K562 (cell line): Measurements from ENCODE around the gene KDM5A. TPM values are rescaled to one million over a fixed set of nuclear protein-coding genes. Genes with fewer than 3 reads are reported as not detected.

Experiments used
- ATAC-seq: fragments of 200-7000 bp; cut with Tn5 transposase; 3 replicates; pipeline ENCODE4 v1.9.1; 2020; ENCODE audit warnings: moderate library complexity
- BruUV-seq: library from RNA; stranded (reverse); fragments of 400-500 nt; replicated peaks from 2 replicates; lab custom pipeline; 2021; lab: Mats Ljungman, UMichigan
- CTCF ChIA-PET: fragments of 300-600 bp; formaldehyde crosslinking; extraction: SDS; loops from one replicate; lab custom pipeline; 2021; ENCODE audit warnings: low intra/inter-chr PET ratio; lab: Yijun Ruan, JAX
- POLR2A ChIA-PET: fragments of 300-600, 350-650 bp; sonication (Branson Sonifier 250); formaldehyde crosslinking; extraction: SDS; loops from one replicate; lab custom pipeline; 2021; ENCODE audit warnings: antibody characterized with exemption, inconsistent platforms; lab: Yijun Ruan, JAX
- DNase-seq, 4 experiments: peaks; one replicate each; pipeline versions ENCODE4 v3.0.0 to v3.0.0-alpha.2; 2011 to 2018; ENCODE audit warnings: low spot score in 3 of 4, mixed read lengths in 3 of 4; ENCODE audit errors: extremely low read depth in 1 of 4
- FAIRE-seq: peaks from 2 replicates; lab custom pipeline; 2011; peaks lifted over from hg19 to GRCh38; lab: Jason Lieb, UNC
- H2AFZ ChIP-seq: 2 replicates; pipeline ENCODE4 v1.6.0; 2011; ENCODE audit warnings: low read depth, low read length, control low read depth, inconsistent platforms
- H3K27ac ChIP-seq: fragments of 200-600 bp; 3 replicates; pipeline ENCODE4 v1.8.0; 2011; ENCODE audit warnings: low read depth, mild to moderate bottlenecking, control low read depth, inconsistent platforms, low read length, moderate library complexity, mixed read lengths; ENCODE audit errors: extremely low read depth
- H3K27me3 ChIP-seq, 2 experiments: fragments of 300-600 bp in 1 of 2; 2 replicates in 1 of 2; 3 replicates in 1 of 2; pipeline versions ENCODE4 v1.6.0 to v1.8.0; 2011; ENCODE audit warnings: inconsistent platforms in 2 of 2, low read length in 2 of 2, mild to moderate bottlenecking in 1 of 2, mixed read lengths in 1 of 2, moderate library complexity in 1 of 2; ENCODE audit not compliant: control insufficient read depth in 2 of 2, insufficient read depth in 2 of 2
- H3K36me3 ChIP-seq: fragments of 300-600 bp; 3 replicates; pipeline ENCODE4 v1.8.0; 2011; ENCODE audit warnings: mild to moderate bottlenecking, low read length, inconsistent platforms; ENCODE audit not compliant: control insufficient read depth, insufficient read depth
- H3K4me1 ChIP-seq, 2 experiments: fragments of 200-600 bp in 1 of 2; replicated peaks in 1 of 2; 2 replicates in 1 of 2; 3 replicates in 1 of 2; pipeline versions ENCODE4 v1.5.1 to v1.8.0; 2011; ENCODE audit warnings: inconsistent platforms in 2 of 2, low read length in 2 of 2, mild to moderate bottlenecking in 1 of 2, mixed read lengths in 1 of 2, moderate library complexity in 1 of 2; ENCODE audit not compliant: control insufficient read depth in 2 of 2, insufficient read depth in 2 of 2
- H3K4me2 ChIP-seq: 2 replicates; pipeline ENCODE4 v1.6.1; 2011; ENCODE audit warnings: low read length, control low read depth, inconsistent platforms, mixed read lengths; ENCODE audit not compliant: insufficient read depth
- H3K4me3 ChIP-seq: fragments of 200-600 bp; sonication (generic), shearing (Covaris generic); 2 replicates; pipeline ENCODE4 v1.5.1; 2016; ENCODE audit warnings: control low read depth, inconsistent platforms
- H3K79me2 ChIP-seq: fragments of 200-600 bp; 3 replicates; pipeline ENCODE4 v1.8.0; 2011; ENCODE audit warnings: low read length, inconsistent platforms; ENCODE audit not compliant: control insufficient read depth, insufficient read depth
- H3K9ac ChIP-seq, 2 experiments: 2 replicates each; pipeline versions ENCODE4 v1.6.0 to v1.6.1; 2011; ENCODE audit warnings: low read depth in 2 of 2, low read length in 2 of 2, control low read depth in 1 of 2, inconsistent platforms in 1 of 2, mild to moderate bottlenecking in 1 of 2, mixed read lengths in 1 of 2; ENCODE audit not compliant: insufficient read depth in 1 of 2
- H3K9me1 ChIP-seq: one replicate; pipeline ENCODE4 v1.6.0; 2011; ENCODE audit warnings: inconsistent platforms, mild to moderate bottlenecking, low read length, moderate library complexity; ENCODE audit not compliant: control insufficient read depth, insufficient read depth
- H3K9me3 ChIP-seq: replicated peaks from 2 replicates; pipeline ENCODE4 v1.5.1; 2011; ENCODE audit warnings: low read depth, low read length, inconsistent platforms; ENCODE audit not compliant: control insufficient read depth, insufficient read depth
- H4K20me1 ChIP-seq: replicated peaks from 2 replicates; pipeline ENCODE4 v1.6.1; 2011; ENCODE audit warnings: low read length, inconsistent platforms, mixed read lengths; ENCODE audit not compliant: control insufficient read depth, insufficient read depth
- CCAR2 ChIP-seq: fragments of 200-400 bp; formaldehyde crosslinking; IDR thresholded peaks from 2 replicates; pipeline ENCODE4 v1.6.1; 2017; ENCODE audit warnings: mild to moderate bottlenecking, low read depth, low read length
- FOXA1 ChIP-seq: fragments of 450-650 bp; IDR thresholded peaks from 2 replicates; pipeline ENCODE4 v1.6.1; 2016; ENCODE audit warnings: mild to moderate bottlenecking, borderline replicate concordance
- JUND ChIP-seq, 2 experiments: IDR thresholded peaks; 2 replicates in 1 of 2; 3 replicates in 1 of 2; pipeline ENCODE4 v1.6.1; 2011; ENCODE audit warnings: borderline replicate concordance in 2 of 2, low read depth in 2 of 2, low read length in 2 of 2, improper control_type of control experiment in 1 of 2, missing biosample characterization in 1 of 2, missing genetic modification characterization in 1 of 2, missing genetic modification reagents in 1 of 2
- ZNF212 ChIP-seq: fragments of 450-650 bp; formaldehyde crosslinking; IDR thresholded peaks from 2 replicates; pipeline ENCODE4 v1.4.0; 2020; ENCODE audit warnings: mild to moderate bottlenecking
- ZNF263 ChIP-seq: sonication (generic); formaldehyde crosslinking; IDR thresholded peaks from 2 replicates; pipeline ENCODE4 v1.8.0; 2022; ENCODE audit warnings: mild to moderate bottlenecking, missing genetic modification reagents, borderline replicate concordance
- WGBS: fragments of 100-300 bp; shearing (Covaris generic); methylation state at CpG from one replicate; pipeline ENCODE4 v1.1.6; 2016; ENCODE audit warnings: low coverage, mixed read lengths; ENCODE audit not compliant: insufficient coverage; ENCODE audit errors: missing lambda C conversion rate; 5-methylcytosine and 5-hydroxymethylcytosine counted together
- in situ Hi-C: fragments of 300-500 bp; cut with MboI; formaldehyde crosslinking; loops from 4 replicates; pipeline ENCODE4 v1.15.0; 2018; ENCODE audit warnings: inconsistent platforms, mixed read lengths
- intact Hi-C: fragments of 100-400 bp; cut with micrococcal nuclease; formaldehyde crosslinking; loops from 2 replicates; pipeline ENCODE4 v1.14.2; 2022
- polyA plus RNA-seq, 8 experiments: library from polyadenylated mRNA; depleted of rRNA in 4 of 8; stranded (reverse) in 5 of 8; unstranded in 3 of 8; fragments of >200 nt; fragmentation: Nextera tagmentation in 2 of 8; fragmentation: Illumina TruSeq in 1 of 8; extraction: Ambion mirVana in 2 of 8; extraction: Trizol in 1 of 8; gene quantifications; 2 replicates each; pipeline versions ENCODE4 v1.2.1 to v1.2.3, GENCODE V29; 2011 to 2014; ENCODE audit warnings: inconsistent platforms in 1 of 8, missing spikeins in 1 of 8
- total RNA-seq, 7 experiments: library from RNA; depleted of rRNA in 6 of 7; stranded (reverse); fragments of >200 nt in 6 of 7; fragmentation: Illumina TruSeq in 2 of 7; extraction: Trizol in 2 of 7; gene quantifications; 2 replicates each; pipeline versions ENCODE4 v1.2.1 to v1.2.3, GENCODE V29; 2011 to 2021; ENCODE audit warnings: low replicate concordance in 1 of 7
- TF ChIP-seq, protein P1 (sequence below): fragments of 250-450 bp; sonication (Bioruptor Pico); IDR thresholded peaks from 2 replicates; pipeline ENCODE4 v1.4.0; 2020; ENCODE audit warnings: mild to moderate bottlenecking, moderate library complexity
- TF ChIP-seq, protein P2 (sequence below): fragments of 250-450 bp; sonication (Bioruptor Pico); IDR thresholded peaks from 2 replicates; pipeline ENCODE4 v1.5.0; 2020; ENCODE audit warnings: mild to moderate bottlenecking, borderline replicate concordance

Gene KDM5A
- total and polyA plus RNA-seq, 9 of the 15 experiments (the other 6 are each of a cell fraction or from before 2014, with no cell fraction given) = 5.5 to 35.1 (median 13.1) TPM

DNA sequence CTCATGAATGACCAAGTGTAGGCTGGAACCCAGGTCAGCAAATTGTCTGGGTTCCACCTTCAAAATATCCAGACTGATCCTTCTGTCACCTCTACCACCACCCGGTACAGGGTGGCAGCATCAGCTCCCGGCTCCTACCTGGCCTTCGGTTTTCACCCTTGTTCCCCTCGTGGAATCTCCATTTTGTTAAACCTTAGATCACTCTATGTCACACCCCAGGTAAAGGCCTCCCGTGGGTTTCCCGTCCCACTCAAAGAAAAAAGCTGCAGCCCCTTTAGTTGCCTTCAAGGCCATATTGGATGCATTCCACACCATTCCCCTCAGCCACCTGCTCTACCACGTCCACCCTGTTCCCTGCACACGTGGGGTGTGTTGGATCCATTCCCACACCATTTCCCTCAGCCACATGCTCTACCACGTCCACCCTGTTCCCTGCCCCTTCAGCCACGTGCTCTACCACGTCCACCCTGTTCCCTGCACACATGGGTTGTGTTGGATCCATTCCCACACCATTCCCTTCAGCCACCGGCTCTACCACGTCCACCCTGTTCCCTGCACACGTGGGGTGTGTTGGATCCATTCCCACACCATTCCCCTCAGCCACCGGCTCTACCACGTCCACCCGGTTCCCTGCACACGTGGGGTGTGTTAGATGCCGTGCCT, 150.3 kb downstream of the KDM5A start:
- ATAC-seq = no peak
- Histone ChIP-seq H2AFZ (no peak overlapping the region), H3K9me3 (0 out of 2 replicates have a peak, but pooled peaks cover 1% of the 10 kb centered on the region), H3K36me3 (no peaks in the 10 kb centered on the region), H3K4me3 (no peak overlapping the region), H3K9ac (no peak overlapping the region), H3K79me2 (no peaks in the 10 kb centered on the region), H4K20me1 (no peaks in the 10 kb centered on the region), H3K4me1 (no peaks in the 10 kb centered on the region; a peak in 1 of 5 replicates), H3K4me2 (no peak overlapping the region), H3K27ac (no peak overlapping the region), H3K27me3 (peaks cover 8 to 28% of the 10 kb centered on the region in 2 experiments; a peak in 4 of 5 replicates), H3K9me1 (no peaks in the 10 kb centered on the region)
- TF ChIP-seq FOXA1 (no peak), ZNF212 (CRISPR knock-in tag) (no peak)
- POLR2A ChIA-PET = no interaction called here
- CTCF ChIA-PET = no interaction called here
- in situ Hi-C loops = no loop called here
- intact Hi-C loops = no loop called here
- no peak for FAIRE-seq
- 2% methylated on average over 13 of the region's 19 CpGs for WGBS
- BruUV-seq = no TSS peak
- no peak for DNase-seq

DNA sequence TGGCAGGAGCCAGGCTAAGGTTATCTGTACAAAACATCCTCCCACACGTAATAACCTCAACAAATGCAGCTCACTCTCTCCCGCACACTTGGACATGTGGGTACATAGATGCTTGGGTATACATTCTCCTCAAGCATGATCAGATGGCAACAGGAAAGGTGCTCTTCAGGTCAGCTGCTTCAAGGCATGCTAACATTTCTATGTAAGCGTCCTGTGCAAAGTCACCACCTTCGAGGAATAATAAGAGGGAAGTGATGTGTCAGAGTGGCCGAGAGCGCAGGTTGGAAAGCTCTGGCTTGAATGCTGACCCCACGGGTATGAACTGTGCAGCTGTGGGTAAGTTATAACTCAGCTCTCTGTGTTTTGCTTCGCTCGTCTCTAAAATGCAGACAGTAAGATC, 151.0 kb downstream of the KDM5A start:
- in situ Hi-C loops (no loop called here), intact Hi-C loops (no loop called here)
- H3K27me3 ChIP-seq = peaks cover 8 to 33% of the 10 kb centered on the region in 2 experiments; a peak in 4 of 5 replicates
- DNase-seq (no peak), ATAC-seq (no peak), FAIRE-seq (no peak)
- WGBS = 1% methylated on average over 9 of the region's 9 CpGs
- H3K9ac ChIP-seq = no peak overlapping the region
- H2AFZ ChIP-seq = no peak overlapping the region
- H3K4me3 ChIP-seq = no peak overlapping the region
- no peak overlapping the region for H3K27ac ChIP-seq
- no peaks in the 10 kb centered on the region for H3K79me2 ChIP-seq
- no peaks in the 10 kb centered on the region; a peak in 1 of 5 replicates for H3K4me1 ChIP-seq
- H4K20me1 ChIP-seq = no peaks in the 10 kb centered on the region
- BruUV-seq = no TSS peak
- H3K9me1 ChIP-seq = no peaks in the 10 kb centered on the region
- CTCF ChIA-PET = no interaction called here
- no peaks in the 10 kb centered on the region for H3K36me3 ChIP-seq
- POLR2A ChIA-PET = no interaction called here
- H3K9me3 ChIP-seq = 0 out of 2 replicates have a peak, but pooled peaks cover 1% of the 10 kb centered on the region
- no peak overlapping the region for H3K4me2 ChIP-seq
- TF ChIP-seq, protein P1, sequence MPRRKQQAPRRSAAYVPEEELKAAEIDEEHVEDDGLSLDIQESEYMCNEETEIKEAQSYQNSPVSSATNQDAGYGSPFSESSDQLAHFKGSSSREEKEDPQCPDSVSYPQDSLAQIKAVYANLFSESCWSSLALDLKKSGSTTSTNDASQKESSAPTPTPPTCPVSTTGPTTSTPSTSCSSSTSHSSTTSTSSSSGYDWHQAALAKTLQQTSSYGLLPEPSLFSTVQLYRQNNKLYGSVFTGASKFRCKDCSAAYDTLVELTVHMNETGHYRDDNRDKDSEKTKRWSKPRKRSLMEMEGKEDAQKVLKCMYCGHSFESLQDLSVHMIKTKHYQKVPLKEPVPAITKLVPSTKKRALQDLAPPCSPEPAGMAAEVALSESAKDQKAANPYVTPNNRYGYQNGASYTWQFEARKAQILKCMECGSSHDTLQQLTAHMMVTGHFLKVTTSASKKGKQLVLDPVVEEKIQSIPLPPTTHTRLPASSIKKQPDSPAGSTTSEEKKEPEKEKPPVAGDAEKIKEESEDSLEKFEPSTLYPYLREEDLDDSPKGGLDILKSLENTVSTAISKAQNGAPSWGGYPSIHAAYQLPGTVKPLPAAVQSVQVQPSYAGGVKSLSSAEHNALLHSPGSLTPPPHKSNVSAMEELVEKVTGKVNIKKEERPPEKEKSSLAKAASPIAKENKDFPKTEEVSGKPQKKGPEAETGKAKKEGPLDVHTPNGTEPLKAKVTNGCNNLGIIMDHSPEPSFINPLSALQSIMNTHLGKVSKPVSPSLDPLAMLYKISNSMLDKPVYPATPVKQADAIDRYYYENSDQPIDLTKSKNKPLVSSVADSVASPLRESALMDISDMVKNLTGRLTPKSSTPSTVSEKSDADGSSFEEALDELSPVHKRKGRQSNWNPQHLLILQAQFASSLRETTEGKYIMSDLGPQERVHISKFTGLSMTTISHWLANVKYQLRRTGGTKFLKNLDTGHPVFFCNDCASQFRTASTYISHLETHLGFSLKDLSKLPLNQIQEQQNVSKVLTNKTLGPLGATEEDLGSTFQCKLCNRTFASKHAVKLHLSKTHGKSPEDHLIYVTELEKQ = no peak
- TF ChIP-seq ZNF263 (no peak), JUND (IDR thresholded peaks at IDR 0.05; ENCODE audit: borderline replicate concordance, low read depth, low read length) (no peak), JUND (tag; IDR thresholded peaks at IDR 0.05; ENCODE audit: borderline replicate concordance, low read depth, low read length) (no peak), CCAR2 (no peak)
- TF ChIP-seq, protein P2, sequence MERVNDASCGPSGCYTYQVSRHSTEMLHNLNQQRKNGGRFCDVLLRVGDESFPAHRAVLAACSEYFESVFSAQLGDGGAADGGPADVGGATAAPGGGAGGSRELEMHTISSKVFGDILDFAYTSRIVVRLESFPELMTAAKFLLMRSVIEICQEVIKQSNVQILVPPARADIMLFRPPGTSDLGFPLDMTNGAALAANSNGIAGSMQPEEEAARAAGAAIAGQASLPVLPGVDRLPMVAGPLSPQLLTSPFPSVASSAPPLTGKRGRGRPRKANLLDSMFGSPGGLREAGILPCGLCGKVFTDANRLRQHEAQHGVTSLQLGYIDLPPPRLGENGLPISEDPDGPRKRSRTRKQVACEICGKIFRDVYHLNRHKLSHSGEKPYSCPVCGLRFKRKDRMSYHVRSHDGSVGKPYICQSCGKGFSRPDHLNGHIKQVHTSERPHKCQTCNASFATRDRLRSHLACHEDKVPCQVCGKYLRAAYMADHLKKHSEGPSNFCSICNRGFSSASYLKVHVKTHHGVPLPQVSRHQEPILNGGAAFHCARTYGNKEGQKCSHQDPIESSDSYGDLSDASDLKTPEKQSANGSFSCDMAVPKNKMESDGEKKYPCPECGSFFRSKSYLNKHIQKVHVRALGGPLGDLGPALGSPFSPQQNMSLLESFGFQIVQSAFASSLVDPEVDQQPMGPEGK = no peak
